Large intestine (tissue), 3 donors: ENCODE measurements around the gene TAS1R3. TPM values are rescaled to one million over a fixed set of nuclear protein-coding genes. Genes with fewer than 3 reads are reported as not detected.

Experiments
- DNase-seq, 2 donors: peaks; one replicate each; pipeline versions ENCODE4 v3.0.0 to v3.0.0-alpha.2; 2013
- H3K27ac ChIP-seq: one replicate; pipeline ENCODE4 v1.5.1; 2013; ENCODE audit warnings: low read length
- H3K27me3 ChIP-seq: 2 replicates; pipeline ENCODE4 v1.6.1; 2013; ENCODE audit warnings: low read length; ENCODE audit not compliant: control insufficient read depth, insufficient read depth
- H3K36me3 ChIP-seq: 2 replicates; pipeline ENCODE4 v1.6.1; 2013; ENCODE audit warnings: low read length; ENCODE audit not compliant: control insufficient read depth, insufficient read depth
- H3K4me1 ChIP-seq: one replicate; pipeline ENCODE4 v1.6.1; 2013; ENCODE audit warnings: low read length; ENCODE audit not compliant: control insufficient read depth, insufficient read depth
- H3K4me3 ChIP-seq: one replicate; pipeline ENCODE4 v1.5.1; 2013; ENCODE audit warnings: low read length
- H3K9me3 ChIP-seq: one replicate; pipeline ENCODE4 v1.6.1; 2013; ENCODE audit warnings: mild to moderate bottlenecking, low read depth, low read length, moderate library complexity; ENCODE audit not compliant: control insufficient read depth
- WGBS: methylation state at CpG from one replicate; pipeline ENCODE4 v1.1.5; 2013; ENCODE audit warnings: low lambda C conversion rate; ENCODE audit not compliant: insufficient coverage; 5-methylcytosine and 5-hydroxymethylcytosine counted together
- polyA plus RNA-seq: library from polyadenylated mRNA; unstranded; fragments of 120-200 nt; gene quantifications from one replicate; pipeline ENCODE4 v1.2.1, GENCODE V29; 2013

TAS1R3 gene
- polyA plus RNA-seq, 1 donor, result 0.69 TPM

GRCh38 chr1:1342584-1343115 lies 11.6 kb downstream of the TAS1R3 start:
- Histone ChIP-seq H3K36me3 (peaks cover 38% of the 10 kb centered on the region), H3K4me1 (peaks cover 32% of the 10 kb centered on the region), H3K4me3 (no peak overlapping the region), H3K27ac (no peak overlapping the region), H3K9me3 (peaks cover 4% of the 10 kb centered on the region), H3K27me3 (no peaks in the 10 kb centered on the region)
- DNase-seq, result no peak
- no CpG with 5 or more reads among the region's 18 CpGs for WGBS

GRCh38 chr1:1343811-1344421 lies 12.8 kb downstream of the TAS1R3 start:
- Histone ChIP-seq H3K4me1 (peaks cover 37% of the 10 kb centered on the region), H3K27me3 (no peaks in the 10 kb centered on the region), H3K36me3 (peaks cover 28% of the 10 kb centered on the region), H3K27ac (no peak overlapping the region), H3K9me3 (no peaks in the 10 kb centered on the region), H3K4me3 (no peak overlapping the region)
- DNase-seq, result no peak
- WGBS, result no CpG with 5 or more reads among the region's 24 CpGs

GRCh38 chr1:1344655-1345361 lies 13.7 kb downstream of the TAS1R3 start:
- no peak for DNase-seq
- H3K4me3 ChIP-seq, result no peak overlapping the region
- H3K36me3 ChIP-seq, result peaks cover 24% of the 10 kb centered on the region
- no CpG with 5 or more reads among the region's 15 CpGs for WGBS
- H3K4me1 ChIP-seq, result peaks cover 37% of the 10 kb centered on the region
- no peaks in the 10 kb centered on the region for H3K9me3 ChIP-seq
- H3K27me3 ChIP-seq, result no peaks in the 10 kb centered on the region
- no peak overlapping the region for H3K27ac ChIP-seq

DNA sequence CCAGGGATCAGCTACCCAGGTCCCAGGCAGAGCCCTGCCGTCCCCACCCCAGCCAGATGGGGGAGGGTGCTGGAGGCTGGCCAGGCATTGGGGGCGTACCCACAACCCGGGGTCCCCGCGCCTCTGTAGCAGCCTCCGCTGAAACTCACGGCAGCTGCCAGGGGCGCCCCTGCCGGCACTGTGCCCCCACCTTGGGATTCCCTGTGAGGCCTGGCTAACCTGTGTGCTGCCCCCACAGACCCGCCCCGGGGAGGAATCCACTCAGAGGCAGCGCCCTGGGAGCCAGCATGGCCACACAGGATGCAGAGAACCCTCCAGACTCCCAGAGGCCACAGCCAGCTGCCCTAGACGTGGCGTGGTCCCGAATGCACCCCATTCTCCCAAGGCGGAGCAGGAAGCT lies 14.3 kb downstream of the TAS1R3 start:
- H3K27ac ChIP-seq, result no peak overlapping the region
- H3K4me1 ChIP-seq, result peaks cover 37% of the 10 kb centered on the region
- no peak for DNase-seq
- no peaks in the 10 kb centered on the region for H3K27me3 ChIP-seq
- peaks cover 19% of the 10 kb centered on the region for H3K36me3 ChIP-seq
- WGBS, result no CpG with 5 or more reads among the region's 16 CpGs
- H3K9me3 ChIP-seq, result no peaks in the 10 kb centered on the region
- no peak overlapping the region for H3K4me3 ChIP-seq

GRCh38 chr1:1345860-1346500 lies 14.9 kb downstream of the TAS1R3 start:
- no peak overlapping the region for H3K4me3 ChIP-seq
- peaks cover 13% of the 10 kb centered on the region for H3K36me3 ChIP-seq
- H3K27ac ChIP-seq, result no peak overlapping the region
- DNase-seq, result no peak
- no peaks in the 10 kb centered on the region for H3K27me3 ChIP-seq
- H3K4me1 ChIP-seq, result peaks cover 37% of the 10 kb centered on the region
- WGBS, result no CpG with 5 or more reads among the region's 12 CpGs
- H3K9me3 ChIP-seq, result no peaks in the 10 kb centered on the region

- no peaks in the 10 kb centered on the region for H3K9me3 ChIP-seq
- H3K27ac ChIP-seq, result no peak overlapping the region
- no peak overlapping the region for H3K4me3 ChIP-seq
- peaks cover 8% of the 10 kb centered on the region for H3K36me3 ChIP-seq
- no peaks in the 10 kb centered on the region for H3K27me3 ChIP-seq
- peaks cover 39% of the 10 kb centered on the region for H3K4me1 ChIP-seq
- no peak for DNase-seq
- WGBS, result no CpG with 5 or more reads among the region's 10 CpGs
These were observed 15.4 kb downstream of the TAS1R3 start for GRCh38 chr1:1346501-1346890.

GRCh38 chr1:1347026-1347595 lies 16.0 kb downstream of the TAS1R3 start:
- no peaks in the 10 kb centered on the region for H3K9me3 ChIP-seq
- H3K36me3 ChIP-seq, result peaks cover 4% of the 10 kb centered on the region
- no CpG with 5 or more reads among the region's 10 CpGs for WGBS
- peak overlapping the region; percentile 43 for H3K4me3 ChIP-seq
- peak overlapping the region; percentile 75 for H3K27ac ChIP-seq
- no peaks in the 10 kb centered on the region for H3K27me3 ChIP-seq
- H3K4me1 ChIP-seq, result peaks cover 45% of the 10 kb centered on the region
- DNase-seq, result no peak

- peaks cover 52% of the 10 kb centered on the region for H3K4me1 ChIP-seq
- H3K4me3 ChIP-seq, result peak overlapping the region; percentile 43
These were observed 16.8 kb downstream of the TAS1R3 start for GRCh38 chr1:1347663-1348419.

DNA sequence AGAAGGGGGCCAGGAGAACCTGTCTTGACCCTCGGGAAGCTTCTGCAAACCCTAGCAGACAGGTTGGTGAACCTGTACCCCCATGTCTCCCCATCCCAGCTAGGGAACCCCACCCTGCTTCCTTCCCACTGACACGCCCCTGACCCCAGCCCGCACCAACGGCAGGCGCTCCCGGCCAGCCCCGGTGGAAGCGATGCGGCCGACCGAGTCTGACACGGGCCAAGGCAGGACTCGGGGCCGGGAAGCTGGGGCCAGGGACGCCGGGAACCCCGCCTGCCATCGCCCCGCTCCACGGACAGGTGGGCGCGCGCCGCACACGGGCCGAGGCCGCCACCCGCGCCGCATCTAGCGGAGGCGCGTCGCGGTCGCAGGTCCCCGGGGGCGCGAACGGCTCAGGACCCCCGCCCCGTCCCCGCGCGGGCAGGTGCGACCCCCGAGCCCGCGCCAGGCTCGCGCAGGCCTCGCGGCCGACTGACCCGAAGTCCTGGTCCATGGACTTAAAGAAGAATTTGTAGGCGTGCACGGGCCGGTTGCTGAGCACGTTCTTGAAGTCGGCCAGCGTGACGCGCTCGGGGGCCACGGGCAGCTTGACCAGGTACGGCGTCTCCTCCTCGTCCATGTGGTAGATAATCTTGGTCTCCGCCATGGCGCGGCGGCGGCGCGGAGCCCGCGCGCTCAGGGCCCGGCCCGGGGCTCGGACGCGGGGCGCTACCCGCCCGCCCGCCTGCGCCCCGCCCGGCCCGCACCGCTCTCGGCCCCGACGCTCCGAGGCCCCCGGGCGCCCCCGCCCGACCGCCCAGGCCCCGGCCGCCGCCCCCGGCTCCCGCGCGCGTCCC lies 17.6 kb downstream of the TAS1R3 start:
- H3K27ac ChIP-seq, result peak overlapping the region; percentile 75
- H3K27me3 ChIP-seq, result no peaks in the 10 kb centered on the region
- H3K4me1 ChIP-seq, result peaks cover 59% of the 10 kb centered on the region
- no peaks in the 10 kb centered on the region for H3K9me3 ChIP-seq
- H3K36me3 ChIP-seq, result peaks cover 16% of the 10 kb centered on the region
- no CpG with 5 or more reads among the region's 109 CpGs for WGBS
- peak overlapping the region; percentile 63 for H3K4me3 ChIP-seq
- DNase-seq, result peak; percentile 51 to 65

More at GRCh38 chr1:1347663-1348419, 16.8 kb downstream of the TAS1R3 start:
- no peaks in the 10 kb centered on the region for H3K9me3 ChIP-seq
- H3K27me3 ChIP-seq, result no peaks in the 10 kb centered on the region
- H3K36me3 ChIP-seq, result peaks cover 8% of the 10 kb centered on the region
- DNase-seq, result peak; percentile 64 to 74
- WGBS, result no CpG with 5 or more reads among the region's 26 CpGs
- peak overlapping the region; percentile 75 for H3K27ac ChIP-seq
